GM18505 (cell line): Measurements from ENCODE around the gene PLEKHH3.
A peak's percentile ranks its signal among the peaks of the same experiment; 100 is the strongest.
"Not testable (repeated sequence)": the region's sequence is repeated elsewhere in the genome, so short reads cannot be mapped to it uniquely, and the experiment has no call there.

ENCODE experiments used
- ATAC-seq: cut with Tn5 transposase; IDR thresholded peaks from one replicate; pipeline ENCODE4 v1.9.1; 2021; ENCODE audit not compliant: unreplicated experiment
- POLR2A ChIP-seq: IDR thresholded peaks from 4 replicates; pipeline ENCODE4 v1.6.1; 2011; ENCODE audit warnings: borderline replicate concordance; ENCODE audit not compliant: insufficient read depth, insufficient read length; ENCODE audit errors: extremely low read depth

PLEKHH3 gene

GRCh38 chr17:42623271-42623670 is 53.5 kb downstream of the PLEKHH3 start:
- no peak for ATAC-seq
- TF ChIP-seq POLR2A: no peak

- not testable (repeated sequence) for ATAC-seq
Measured at GRCh38 chr17:42621987-42622386, 54.8 kb downstream of the PLEKHH3 start.

DNA sequence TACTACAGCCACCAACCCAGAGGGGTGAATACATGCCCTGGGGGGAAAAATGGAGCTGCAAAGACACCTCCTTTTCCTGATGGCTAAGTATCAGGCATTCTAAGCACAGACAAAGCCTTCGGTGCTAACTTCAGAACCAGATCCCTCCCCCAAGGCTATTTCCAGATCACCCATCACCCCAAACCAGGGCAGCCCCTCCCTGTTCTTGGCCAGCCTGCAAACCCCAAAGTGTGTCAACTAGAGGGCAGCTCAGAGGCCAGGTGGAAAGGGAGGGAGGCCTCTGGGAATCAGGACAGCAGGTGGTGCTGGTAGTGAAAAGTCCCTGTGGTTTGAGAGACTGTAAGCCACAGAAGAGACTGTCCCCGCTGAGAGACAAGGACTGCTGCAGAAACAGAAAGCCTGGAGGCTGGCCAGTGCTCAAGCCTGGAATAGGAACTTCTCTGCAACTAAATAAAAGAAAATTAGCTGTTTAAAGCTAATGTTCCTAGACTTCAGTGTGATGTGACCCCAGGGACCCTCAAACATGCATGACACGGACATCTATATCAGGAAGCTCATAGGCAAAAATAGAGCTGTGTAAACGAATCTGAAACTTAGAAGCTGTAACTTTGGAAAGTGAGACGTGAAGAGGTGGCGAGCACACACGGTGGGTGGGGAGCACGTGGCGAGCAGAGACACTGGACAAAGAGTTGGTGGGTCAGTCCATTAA is 58.2 kb downstream of the PLEKHH3 start:
- no peak for ATAC-seq
- peak; percentile 20 for TF ChIP-seq POLR2A

GRCh38 chr17:42617956-42618431 is 58.8 kb downstream of the PLEKHH3 start:
- TF ChIP-seq POLR2A: no peak
- no peak for ATAC-seq
